Peyer's patch (tissue), 4 donors: ENCODE results near the gene ASTN1. TPM values are rescaled to one million over a fixed set of nuclear protein-coding genes. Genes with fewer than 3 reads are reported as not detected.

Experiments
- DNase-seq, 3 donors: peaks; one replicate each; pipeline ENCODE4 v3.0.0-alpha.2; 2017 to 2019
- H3K27ac ChIP-seq, 4 donors: fragments of 200-600 bp; sonication (generic); one replicate each; pipeline ENCODE4 v1.5.1; 2016 to 2019
- H3K27me3 ChIP-seq, 2 donors: fragments of 200-600 bp; sonication (generic); one replicate each; pipeline ENCODE4 v1.5.1; 2019
- H3K36me3 ChIP-seq, 3 donors: fragments of 200-600 bp; sonication (generic); one replicate each; pipeline ENCODE4 v1.5.1; 2016 to 2019
- H3K4me1 ChIP-seq, 4 donors: fragments of 200-600 bp; sonication (generic); one replicate each; pipeline ENCODE4 v1.5.1; 2016 to 2019
- H3K4me3 ChIP-seq, 4 donors: fragments of 200-600 bp; sonication (generic); 1 replicate in 3 of 4; 2 replicates in 1 of 4; pipeline ENCODE4 v1.5.1; 2016 to 2019; ENCODE audit warnings: mild to moderate bottlenecking in 1 of 4
- H3K9me3 ChIP-seq, 4 donors: fragments of 200-600 bp; sonication (generic); one replicate each; pipeline ENCODE4 v1.5.1; 2016 to 2019; ENCODE audit warnings: mild to moderate bottlenecking in 1 of 4
- POLR2A ChIP-seq, 2 donors: fragments of 450-650 bp; IDR thresholded peaks; one replicate each; pipeline ENCODE4 v1.5.1; 2017; ENCODE audit warnings: antibody characterized with exemption in 2 of 2, mild to moderate bottlenecking in 2 of 2, moderate library complexity in 2 of 2
- total RNA-seq, 4 donors: library from RNA; depleted of rRNA; stranded (reverse); fragments of >200 nt; gene quantifications; one replicate each; pipeline ENCODE4 v1.1.0, GENCODE V29; 2016
- TF ChIP-seq, protein P1 (sequence below), 6 experiments: fragments of 450-650 bp in 4 of 6; fragments of 200-600 bp in 2 of 6; sonication (generic) in 1 of 6; IDR thresholded peaks; one replicate each; pipeline ENCODE4 v1.5.1; 2017 to 2019; ENCODE audit warnings: antibody characterized with exemption in 6 of 6, mild to moderate bottlenecking in 3 of 6, moderate library complexity in 1 of 6

The ASTN1 gene
- total RNA-seq, 4 donors from 2014 or later: 0.28 TPM; not detected in 3

DNA sequence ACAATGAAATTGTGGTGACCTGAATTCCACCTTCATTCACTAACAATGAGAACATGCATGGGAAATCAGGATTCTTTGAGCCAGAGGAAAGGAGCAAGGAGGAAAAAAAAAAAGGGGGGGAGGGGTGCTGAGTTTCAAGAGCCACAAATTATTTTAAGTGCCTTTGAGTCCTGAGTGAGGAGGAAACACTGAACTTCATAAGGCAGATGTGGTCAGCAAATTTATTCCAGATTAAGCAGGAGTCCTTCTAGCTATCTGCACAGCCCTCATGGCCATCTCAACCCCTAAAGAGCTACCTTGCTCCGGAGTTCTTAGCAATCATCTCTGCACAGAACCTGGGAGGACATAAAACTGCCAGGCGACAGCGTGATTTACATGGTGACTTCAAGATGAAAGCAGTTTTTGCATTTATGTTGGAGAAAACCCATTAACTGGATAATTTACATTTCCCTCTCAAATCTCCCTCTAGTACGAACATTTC lies 21.7 kb downstream of the ASTN1 start:
- no peak for TF ChIP-seq POLR2A (IDR thresholded peaks at IDR 0.05)
- TF ChIP-seq, protein P1, sequence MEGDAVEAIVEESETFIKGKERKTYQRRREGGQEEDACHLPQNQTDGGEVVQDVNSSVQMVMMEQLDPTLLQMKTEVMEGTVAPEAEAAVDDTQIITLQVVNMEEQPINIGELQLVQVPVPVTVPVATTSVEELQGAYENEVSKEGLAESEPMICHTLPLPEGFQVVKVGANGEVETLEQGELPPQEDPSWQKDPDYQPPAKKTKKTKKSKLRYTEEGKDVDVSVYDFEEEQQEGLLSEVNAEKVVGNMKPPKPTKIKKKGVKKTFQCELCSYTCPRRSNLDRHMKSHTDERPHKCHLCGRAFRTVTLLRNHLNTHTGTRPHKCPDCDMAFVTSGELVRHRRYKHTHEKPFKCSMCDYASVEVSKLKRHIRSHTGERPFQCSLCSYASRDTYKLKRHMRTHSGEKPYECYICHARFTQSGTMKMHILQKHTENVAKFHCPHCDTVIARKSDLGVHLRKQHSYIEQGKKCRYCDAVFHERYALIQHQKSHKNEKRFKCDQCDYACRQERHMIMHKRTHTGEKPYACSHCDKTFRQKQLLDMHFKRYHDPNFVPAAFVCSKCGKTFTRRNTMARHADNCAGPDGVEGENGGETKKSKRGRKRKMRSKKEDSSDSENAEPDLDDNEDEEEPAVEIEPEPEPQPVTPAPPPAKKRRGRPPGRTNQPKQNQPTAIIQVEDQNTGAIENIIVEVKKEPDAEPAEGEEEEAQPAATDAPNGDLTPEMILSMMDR (IDR thresholded peaks at IDR 0.05): no peak
- Histone ChIP-seq H3K27me3 (no peaks in the 10 kb centered on the region), H3K9me3 (no peaks in the 10 kb centered on the region), H3K4me1 (no peaks in the 10 kb centered on the region), H3K27ac (no peak overlapping the region), H3K36me3 (no peaks in the 10 kb centered on the region), H3K4me3 (no peak overlapping the region)
- DNase-seq: no peak

DNA sequence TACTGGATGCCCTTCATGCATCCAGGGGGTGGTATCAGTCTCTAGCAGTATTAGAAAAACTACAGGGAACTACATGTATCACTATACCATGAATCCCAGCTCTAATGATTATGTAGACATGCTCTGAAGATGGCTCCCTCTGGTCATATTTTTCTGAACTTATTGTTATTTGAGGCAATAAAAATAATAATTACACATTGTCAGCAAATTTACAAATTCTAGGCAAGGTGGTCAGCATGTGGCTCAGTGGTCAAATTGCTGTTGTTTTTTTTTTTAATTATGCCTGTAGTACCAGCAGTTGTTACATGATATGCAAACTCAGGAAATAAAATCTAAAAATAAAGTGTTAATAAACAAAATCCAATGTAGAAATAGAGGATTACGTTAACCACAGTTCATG lies 22.5 kb downstream of the ASTN1 start:
- Histone ChIP-seq H3K9me3 (no peaks in the 10 kb centered on the region), H3K4me1 (no peaks in the 10 kb centered on the region), H3K4me3 (no peak overlapping the region), H3K27ac (no peak overlapping the region), H3K27me3 (no peaks in the 10 kb centered on the region), H3K36me3 (no peaks in the 10 kb centered on the region)
- no peak for TF ChIP-seq POLR2A (IDR thresholded peaks at IDR 0.05)
- TF ChIP-seq, protein P1 (IDR thresholded peaks at IDR 0.05): no peak
- no peak for DNase-seq

DNA sequence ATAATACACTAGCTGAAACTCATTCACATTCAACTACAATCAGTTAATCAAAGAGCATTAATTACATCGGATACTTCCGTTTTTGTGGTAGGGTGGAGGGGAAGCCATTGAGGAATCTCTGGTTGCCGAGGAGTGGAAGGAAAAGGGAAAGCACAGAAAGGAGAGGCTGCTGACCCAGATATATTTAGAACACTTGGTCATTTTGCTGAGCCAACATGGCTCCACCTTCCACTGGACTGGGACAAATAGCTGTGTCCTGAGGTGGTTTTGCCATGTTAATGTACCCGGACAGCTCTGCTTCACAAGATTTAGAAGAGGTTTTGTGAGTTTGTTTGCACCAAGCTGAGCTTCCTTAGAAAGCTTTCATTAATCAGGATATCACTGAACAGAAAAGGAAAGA lies 26.2 kb downstream of the ASTN1 start:
- H3K27me3 ChIP-seq: no peaks in the 10 kb centered on the region
- H3K4me1 ChIP-seq: no peaks in the 10 kb centered on the region
- no peak for DNase-seq
- H3K9me3 ChIP-seq: no peaks in the 10 kb centered on the region
- no peak overlapping the region for H3K27ac ChIP-seq
- no peaks in the 10 kb centered on the region for H3K36me3 ChIP-seq
- no peak overlapping the region for H3K4me3 ChIP-seq
- TF ChIP-seq, protein P1 (IDR thresholded peaks at IDR 0.05): no peak
- no peak for TF ChIP-seq POLR2A (IDR thresholded peaks at IDR 0.05)

DNA sequence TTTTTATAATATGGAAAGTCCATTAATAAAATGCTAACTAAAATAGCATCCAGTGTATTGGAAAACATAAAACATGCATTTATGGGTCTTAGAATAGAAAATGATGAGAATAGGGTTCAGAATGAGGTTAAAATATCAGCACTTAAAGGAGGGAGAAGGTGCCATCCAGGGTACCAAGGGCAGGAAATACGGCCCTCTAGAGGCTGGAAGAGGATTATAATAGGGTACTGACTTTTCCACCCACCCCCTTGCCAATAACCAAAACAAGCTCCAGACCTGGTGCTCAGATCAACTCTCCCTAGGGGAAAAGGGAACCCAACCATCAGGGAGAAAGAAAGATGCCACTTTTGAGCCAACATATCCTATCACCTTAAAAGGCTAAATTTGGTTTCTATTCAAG lies 26.7 kb downstream of the ASTN1 start:
- Histone ChIP-seq H3K4me1 (no peaks in the 10 kb centered on the region), H3K9me3 (no peaks in the 10 kb centered on the region), H3K27ac (no peak overlapping the region), H3K36me3 (no peaks in the 10 kb centered on the region), H3K27me3 (no peaks in the 10 kb centered on the region), H3K4me3 (no peak overlapping the region)
- no peak for DNase-seq
- TF ChIP-seq, protein P1 (IDR thresholded peaks at IDR 0.05): no peak
- no peak for TF ChIP-seq POLR2A (IDR thresholded peaks at IDR 0.05)

DNA sequence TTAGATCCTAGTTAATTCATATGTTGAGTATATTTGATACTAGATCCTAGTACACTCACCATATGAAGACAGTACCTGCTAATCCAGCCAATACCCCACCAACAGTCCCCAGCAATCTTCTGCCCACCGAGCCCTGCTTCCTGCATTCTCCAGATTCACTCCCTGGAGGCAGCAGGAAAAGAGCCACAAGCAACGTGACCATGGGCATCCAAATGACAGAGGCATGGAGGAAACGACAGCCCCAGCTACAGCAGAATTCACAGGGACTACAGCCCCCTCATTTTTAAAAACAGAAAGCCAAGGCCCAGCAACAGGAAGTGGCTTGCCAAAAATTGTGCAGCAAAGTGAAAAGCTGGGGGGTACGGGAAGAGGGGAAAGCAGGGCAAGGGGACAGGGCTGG lies 29.3 kb downstream of the ASTN1 start:
- Histone ChIP-seq H3K27ac (no peak overlapping the region), H3K4me3 (no peak overlapping the region), H3K4me1 (no peaks in the 10 kb centered on the region), H3K36me3 (no peaks in the 10 kb centered on the region), H3K27me3 (no peaks in the 10 kb centered on the region), H3K9me3 (no peaks in the 10 kb centered on the region)
- TF ChIP-seq POLR2A (IDR thresholded peaks at IDR 0.05): no peak
- TF ChIP-seq, protein P1 (IDR thresholded peaks at IDR 0.05): no peak
- no peak for DNase-seq

DNA sequence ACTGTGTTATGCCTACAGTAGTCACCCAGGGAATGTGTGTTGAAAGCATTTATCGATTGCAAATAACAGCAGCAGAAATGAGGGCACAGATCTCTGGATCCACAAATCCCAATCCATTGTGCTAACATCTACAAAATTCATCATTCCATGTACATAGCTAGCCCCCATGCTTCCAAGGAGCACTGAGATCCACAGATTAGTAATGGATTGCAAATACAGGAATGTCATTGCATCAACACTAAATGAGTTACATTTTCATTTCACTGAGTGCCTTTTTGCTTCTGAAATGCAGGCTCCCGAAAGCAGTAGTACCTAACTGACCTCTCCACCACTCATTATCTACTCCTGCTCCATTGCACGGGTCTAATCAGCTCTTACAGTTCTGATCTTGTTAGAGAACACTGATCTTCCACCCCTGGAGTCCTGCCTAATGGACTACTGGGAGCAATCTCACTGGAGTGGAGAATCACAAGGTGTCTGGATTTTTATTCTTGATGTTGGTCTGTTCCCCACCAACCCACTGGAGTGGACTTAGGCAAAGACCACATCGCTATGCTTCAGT lies 30.5 kb downstream of the ASTN1 start:
- Histone ChIP-seq H3K36me3 (no peaks in the 10 kb centered on the region), H3K4me1 (no peaks in the 10 kb centered on the region), H3K27ac (no peak overlapping the region), H3K27me3 (no peaks in the 10 kb centered on the region), H3K4me3 (no peak overlapping the region), H3K9me3 (no peaks in the 10 kb centered on the region)
- TF ChIP-seq, protein P1 (IDR thresholded peaks at IDR 0.05): no peak
- no peak for TF ChIP-seq POLR2A (IDR thresholded peaks at IDR 0.05)
- DNase-seq: no peak
